Caco-2 (cell line): ENCODE results near the gene MOB3B. TPM values are rescaled to one million over a fixed set of nuclear protein-coding genes. Genes with fewer than 3 reads are reported as not detected.

Source experiments
- BruUV-seq: library from RNA; stranded (reverse); fragments of 400-500 nt; replicated peaks from 2 replicates; lab custom pipeline; 2021; lab: Mats Ljungman, UMichigan
- CTCF ChIA-PET: fragments of 300-600 bp; sonication (Branson Sonifier 250); formaldehyde crosslinking; loops from one replicate; lab custom pipeline; 2022; ENCODE audit warnings: antibody characterized with exemption; lab: Charles Lee
- POLR2A ChIA-PET: fragments of 300-600 bp; sonication (Branson Sonifier 250); formaldehyde crosslinking; loops from one replicate; lab custom pipeline; 2022; ENCODE audit warnings: antibody characterized with exemption; lab: Charles Lee
- DNase-seq, 2 experiments: peaks; one replicate each; pipeline versions ENCODE4 v3.0.0 to v3.0.0-alpha.2; 2020 to 2022
- H3K27me3 ChIP-seq: replicated peaks from 2 replicates; pipeline ENCODE4 v1.6.0; 2011; ENCODE audit warnings: low read length; ENCODE audit not compliant: control insufficient read depth, insufficient read depth
- H3K36me3 ChIP-seq: 2 replicates; pipeline ENCODE4 v1.5.1; 2011; ENCODE audit warnings: low read length; ENCODE audit not compliant: control insufficient read depth, insufficient read depth
- H3K4me1 ChIP-seq: fragments of 250-450 bp; sonication (Bioruptor Pico); 2 replicates; pipeline ENCODE4 v1.5.1; 2020; ENCODE audit warnings: mild to moderate bottlenecking
- H3K4me3 ChIP-seq: 2 replicates; pipeline ENCODE4 v1.5.1; 2011; ENCODE audit warnings: low read depth, mild to moderate bottlenecking, control low read depth, low read length
- H3K9me3 ChIP-seq: fragments of 250-450 bp; sonication (Bioruptor Pico); 2 replicates; pipeline ENCODE4 v1.5.1; 2020; ENCODE audit warnings: mild to moderate bottlenecking, moderate library complexity
- H3K27ac Mint-ChIP-seq: one replicate; pipeline ENCODE4 v1.8.0; 2022; ENCODE audit warnings: mixed read lengths; ENCODE audit not compliant: unreplicated experiment
- H3K27me3 Mint-ChIP-seq: one replicate; pipeline ENCODE4 v1.8.0; 2022; ENCODE audit warnings: mixed read lengths; ENCODE audit not compliant: insufficient read depth, unreplicated experiment
- H3K36me3 Mint-ChIP-seq: one replicate; pipeline ENCODE4 v1.8.0; 2022; ENCODE audit warnings: mild to moderate bottlenecking, mixed read lengths; ENCODE audit not compliant: insufficient read depth, unreplicated experiment
- H3K4me1 Mint-ChIP-seq: one replicate; pipeline ENCODE4 v1.8.0; 2022; ENCODE audit warnings: low read depth, mixed read lengths; ENCODE audit not compliant: unreplicated experiment
- H3K4me3 Mint-ChIP-seq: one replicate; pipeline ENCODE4 v1.8.0; 2022; ENCODE audit warnings: mild to moderate bottlenecking, moderate library complexity, mixed read lengths; ENCODE audit not compliant: unreplicated experiment
- H3K9me3 Mint-ChIP-seq: one replicate; pipeline ENCODE4 v1.8.0; 2022; ENCODE audit warnings: mixed read lengths; ENCODE audit not compliant: unreplicated experiment
- intact Hi-C: fragments of 100-400 bp; cut with micrococcal nuclease; formaldehyde crosslinking; loops from one replicate; pipeline ENCODE4 v1.10.0; 2022; ENCODE audit not compliant: unreplicated experiment
- total RNA-seq: library from RNA; stranded (reverse); gene quantifications from 2 replicates; pipeline ENCODE4 v1.2.3, GENCODE V29; 2022
- TF ChIP-seq, protein P1 (sequence below), 2 experiments: fragments of 200-600 bp in 1 of 2; IDR thresholded peaks; 1 replicate in 1 of 2; 2 replicates in 1 of 2; pipeline versions ENCODE4 v1.5.1 to v1.8.0; 2011 to 2022; ENCODE audit warnings: antibody characterized with exemption in 1 of 2, control low read depth in 1 of 2, inconsistent platforms in 1 of 2, low read depth in 1 of 2, low read length in 1 of 2, mild to moderate bottlenecking in 1 of 2, moderate library complexity in 1 of 2; ENCODE audit not compliant: insufficient read depth in 1 of 2, severe bottlenecking in 1 of 2, unreplicated experiment in 1 of 2

The MOB3B gene
- total RNA-seq, 1 experiment from 2014 or later, result 5.3 TPM

- H3K36me3 Mint-ChIP-seq, result peaks cover 6% of the 10 kb centered on the region
- H3K4me3 ChIP-seq, result no peak overlapping the region
- H3K27ac Mint-ChIP-seq, result peak overlapping the region; percentile 25
- CTCF ChIA-PET, result no interaction called here
- H3K27me3 ChIP-seq, result no peaks in the 10 kb centered on the region
- POLR2A ChIA-PET, result no interaction called here
- H3K4me3 Mint-ChIP-seq, result no peak overlapping the region
- H3K27me3 Mint-ChIP-seq, result no peaks in the 10 kb centered on the region
- BruUV-seq, result no TSS peak
- H3K36me3 ChIP-seq, result no peaks in the 10 kb centered on the region
- peaks cover 42% of the 10 kb centered on the region for H3K4me1 ChIP-seq
- TF ChIP-seq, protein P1, sequence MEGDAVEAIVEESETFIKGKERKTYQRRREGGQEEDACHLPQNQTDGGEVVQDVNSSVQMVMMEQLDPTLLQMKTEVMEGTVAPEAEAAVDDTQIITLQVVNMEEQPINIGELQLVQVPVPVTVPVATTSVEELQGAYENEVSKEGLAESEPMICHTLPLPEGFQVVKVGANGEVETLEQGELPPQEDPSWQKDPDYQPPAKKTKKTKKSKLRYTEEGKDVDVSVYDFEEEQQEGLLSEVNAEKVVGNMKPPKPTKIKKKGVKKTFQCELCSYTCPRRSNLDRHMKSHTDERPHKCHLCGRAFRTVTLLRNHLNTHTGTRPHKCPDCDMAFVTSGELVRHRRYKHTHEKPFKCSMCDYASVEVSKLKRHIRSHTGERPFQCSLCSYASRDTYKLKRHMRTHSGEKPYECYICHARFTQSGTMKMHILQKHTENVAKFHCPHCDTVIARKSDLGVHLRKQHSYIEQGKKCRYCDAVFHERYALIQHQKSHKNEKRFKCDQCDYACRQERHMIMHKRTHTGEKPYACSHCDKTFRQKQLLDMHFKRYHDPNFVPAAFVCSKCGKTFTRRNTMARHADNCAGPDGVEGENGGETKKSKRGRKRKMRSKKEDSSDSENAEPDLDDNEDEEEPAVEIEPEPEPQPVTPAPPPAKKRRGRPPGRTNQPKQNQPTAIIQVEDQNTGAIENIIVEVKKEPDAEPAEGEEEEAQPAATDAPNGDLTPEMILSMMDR (IDR thresholded peaks at IDR 0.05; ENCODE audit: insufficient read depth in 1 of 2, low read depth in 1 of 2, low read length in 1 of 2, severe bottlenecking in 1 of 2, unreplicated experiment in 1 of 2), result no peak
- H3K9me3 Mint-ChIP-seq, result no peaks in the 10 kb centered on the region
- H3K4me1 Mint-ChIP-seq, result peaks cover 38% of the 10 kb centered on the region
- intact Hi-C loops, result no loop called here
- no peaks in the 10 kb centered on the region for H3K9me3 ChIP-seq
- DNase-seq, result no peak
Measured at GRCh38 chr9:27384262-27385014, 145.2 kb downstream of the MOB3B start.

DNA sequence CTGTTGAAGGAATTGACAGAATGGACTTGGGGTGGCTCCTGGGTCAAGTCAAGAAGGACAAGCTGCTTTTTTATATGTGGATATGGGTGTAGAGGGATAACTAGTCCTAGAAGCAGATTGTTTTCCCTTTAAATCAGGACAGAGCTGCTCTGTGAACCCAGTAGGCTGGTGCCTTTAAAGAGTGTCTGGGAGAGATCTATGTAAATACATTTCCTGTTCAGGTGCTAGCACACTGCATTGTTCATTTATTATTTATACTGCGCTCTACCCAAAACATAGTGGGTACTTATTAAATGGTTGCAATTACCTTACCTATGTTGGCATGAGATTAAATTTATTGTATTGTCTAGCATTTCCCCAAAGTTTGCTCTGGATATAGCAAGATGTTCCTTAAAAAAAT, 146.1 kb downstream of the MOB3B start:
- TF ChIP-seq, protein P1 (IDR thresholded peaks at IDR 0.05; ENCODE audit: insufficient read depth in 1 of 2, low read depth in 1 of 2, low read length in 1 of 2, severe bottlenecking in 1 of 2, unreplicated experiment in 1 of 2), result no peak
- Mint-ChIP-seq H3K4me1 (peaks cover 33% of the 10 kb centered on the region), H3K27me3 (no peaks in the 10 kb centered on the region), H3K27ac (peak overlapping the region; percentile 26), H3K9me3 (no peaks in the 10 kb centered on the region), H3K4me3 (no peak overlapping the region), H3K36me3 (peaks cover 6% of the 10 kb centered on the region)
- no peaks in the 10 kb centered on the region for H3K9me3 ChIP-seq
- no peak overlapping the region for H3K4me3 ChIP-seq
- POLR2A ChIA-PET, result no interaction called here
- BruUV-seq, result no TSS peak
- peaks cover 51% of the 10 kb centered on the region for H3K4me1 ChIP-seq
- DNase-seq, result no peak
- H3K27me3 ChIP-seq, result no peaks in the 10 kb centered on the region
- intact Hi-C loops, result no loop called here
- H3K36me3 ChIP-seq, result no peaks in the 10 kb centered on the region
- CTCF ChIA-PET, result no interaction called here

- TF ChIP-seq, protein P1 (IDR thresholded peaks at IDR 0.05; ENCODE audit: insufficient read depth in 1 of 2, low read depth in 1 of 2, low read length in 1 of 2, severe bottlenecking in 1 of 2, unreplicated experiment in 1 of 2), result no peak
- H3K27me3 ChIP-seq, result no peaks in the 10 kb centered on the region
- Mint-ChIP-seq H3K27me3 (no peaks in the 10 kb centered on the region), H3K4me1 (peaks cover 31% of the 10 kb centered on the region), H3K27ac (peak overlapping the region; percentile 26), H3K36me3 (peaks cover 6% of the 10 kb centered on the region), H3K4me3 (no peak overlapping the region), H3K9me3 (no peaks in the 10 kb centered on the region)
- H3K4me1 ChIP-seq, result peaks cover 56% of the 10 kb centered on the region
- H3K9me3 ChIP-seq, result no peaks in the 10 kb centered on the region
- BruUV-seq, result no TSS peak
- POLR2A ChIA-PET, result no interaction called here
- intact Hi-C loops, result no loop called here
- DNase-seq, result no peak
- CTCF ChIA-PET, result no interaction called here
- no peak overlapping the region for H3K4me3 ChIP-seq
- no peaks in the 10 kb centered on the region for H3K36me3 ChIP-seq
Measured at GRCh38 chr9:27382975-27383374, 146.6 kb downstream of the MOB3B start.
